ENCODE data around the gene HIP1R. TPM values are rescaled to one million over a fixed set of nuclear protein-coding genes. Genes with fewer than 3 reads are reported as not detected.

The HIP1R gene
- polyA plus RNA-seq, 3 donors, result 0.09 to 0.60 TPM; not detected in 1

GRCh38 chr12:122867691-122868461, 32.6 kb downstream of the HIP1R start:
- Histone ChIP-seq H3K27me3 (ENCODE audit: control insufficient read depth in 2 of 2, insufficient read depth in 2 of 2, low read length in 2 of 2) (no peaks in the 10 kb centered on the region), H3K4me2 (replicated peaks; ENCODE audit: extremely low read depth, low read length, poor library complexity, severe bottlenecking) (no peak overlapping the region), H3K9me3 (replicated peaks in 1 of 2; ENCODE audit: control insufficient read depth in 1 of 2, insufficient read depth in 1 of 2, low read length in 2 of 2) (no peaks in the 10 kb centered on the region), H3K4me1 (ENCODE audit: control insufficient read depth in 1 of 2, insufficient read depth in 2 of 2, low read length in 2 of 2) (peaks cover 28 to 32% of the 10 kb centered on the region in 2 donors), H3K4me3 (replicated peaks in 1 of 3; ENCODE audit: low read depth in 2 of 3, low read length in 3 of 3) (no peak overlapping the region), H3K27ac (ENCODE audit: low read depth in 1 of 2, low read length in 2 of 2) (no peak overlapping the region), H3K36me3 (replicated peaks in 1 of 2; ENCODE audit: control insufficient read depth in 1 of 2, insufficient read depth in 2 of 2, low read length in 2 of 2) (peaks cover 51 to 69% of the 10 kb centered on the region in 2 donors), H4K20me1 (ENCODE audit: insufficient read depth, low read length) (peaks cover 91% of the 10 kb centered on the region), H3K9ac (ENCODE audit: insufficient read depth, low read length, poor library complexity, severe bottlenecking) (no peak overlapping the region), H2AFZ (ENCODE audit: insufficient read depth, low read depth, low read length, poor library complexity, severe bottlenecking) (no peak overlapping the region), H3K79me2 (ENCODE audit: insufficient read depth, low read length) (peaks cover 31% of the 10 kb centered on the region)
- Mint-ChIP-seq H3K27me3 (ENCODE audit: low read depth in 3 of 3) (peaks cover 0 to 2% (median 2%) of the 10 kb centered on the region in 3 donors), H3K9me3 (peaks cover 0 to 2% (median 0%) of the 10 kb centered on the region in 7 donors), H3K4me1 (peaks cover 33% of the 10 kb centered on the region), H3K36me3 (peaks cover 66 to 79% of the 10 kb centered on the region in 2 donors), H3K27ac (peak overlapping the region in 1 of 7 donors; percentile 59), H3K4me3 (no peak overlapping the region)
- intact Hi-C loops (cut with micrococcal nuclease), result no loop called here
- no peak for TF ChIP-seq CTCF (IDR thresholded peaks at IDR 0.05)
- 92% methylated on average over 33 of the region's 33 CpGs for WGBS (ENCODE audit: insufficient coverage)
- DNase-seq, result no peak

GRCh38 chr12:122868471-122869177, 33.4 kb downstream of the HIP1R start:
- peaks cover 36 to 40% of the 10 kb centered on the region in 2 donors for H3K4me1 ChIP-seq (ENCODE audit: control insufficient read depth in 1 of 2, insufficient read depth in 2 of 2, low read length in 2 of 2)
- WGBS (ENCODE audit: insufficient coverage), result 100% methylated on average over 10 of the region's 13 CpGs

More at GRCh38 chr12:122868471-122869177, 33.4 kb downstream of the HIP1R start:
- TF ChIP-seq CTCF (IDR thresholded peaks at IDR 0.05), result no peak
- intact Hi-C loops (cut with micrococcal nuclease), result no loop called here
- Histone ChIP-seq H3K27me3 (ENCODE audit: control insufficient read depth in 2 of 2, insufficient read depth in 2 of 2, low read length in 2 of 2) (no peaks in the 10 kb centered on the region), H3K9ac (ENCODE audit: insufficient read depth, low read length, poor library complexity, severe bottlenecking) (no peak overlapping the region), H3K36me3 (replicated peaks in 1 of 2; ENCODE audit: control insufficient read depth in 1 of 2, insufficient read depth in 2 of 2, low read length in 2 of 2) (peaks cover 48 to 64% of the 10 kb centered on the region in 2 donors), H3K4me3 (replicated peaks in 1 of 3; ENCODE audit: low read depth in 2 of 3, low read length in 3 of 3) (no peak overlapping the region), H4K20me1 (ENCODE audit: insufficient read depth, low read length) (peaks cover 91% of the 10 kb centered on the region), H2AFZ (ENCODE audit: insufficient read depth, low read depth, low read length, poor library complexity, severe bottlenecking) (no peak overlapping the region), H3K9me3 (replicated peaks in 1 of 2; ENCODE audit: control insufficient read depth in 1 of 2, insufficient read depth in 1 of 2, low read length in 2 of 2) (no peaks in the 10 kb centered on the region), H3K27ac (ENCODE audit: low read depth in 1 of 2, low read length in 2 of 2) (no peak overlapping the region), H3K79me2 (ENCODE audit: insufficient read depth, low read length) (peaks cover 39% of the 10 kb centered on the region), H3K4me2 (replicated peaks; ENCODE audit: extremely low read depth, low read length, poor library complexity, severe bottlenecking) (no peak overlapping the region)
- Mint-ChIP-seq H3K36me3 (peaks cover 74 to 80% of the 10 kb centered on the region in 2 donors), H3K4me3 (no peak overlapping the region), H3K4me1 (peaks cover 40% of the 10 kb centered on the region), H3K27me3 (ENCODE audit: low read depth in 3 of 3) (peaks cover 0 to 2% (median 2%) of the 10 kb centered on the region in 3 donors), H3K9me3 (peaks cover 0 to 2% (median 0%) of the 10 kb centered on the region in 7 donors), H3K27ac (no peak overlapping the region)
- no peak for DNase-seq

Data from CD14-positive monocyte (primary cell).